ENCODE data around the gene EMD.
A peak's percentile ranks its signal among the peaks of the same experiment; 100 is the strongest.

EMD gene

DNA sequence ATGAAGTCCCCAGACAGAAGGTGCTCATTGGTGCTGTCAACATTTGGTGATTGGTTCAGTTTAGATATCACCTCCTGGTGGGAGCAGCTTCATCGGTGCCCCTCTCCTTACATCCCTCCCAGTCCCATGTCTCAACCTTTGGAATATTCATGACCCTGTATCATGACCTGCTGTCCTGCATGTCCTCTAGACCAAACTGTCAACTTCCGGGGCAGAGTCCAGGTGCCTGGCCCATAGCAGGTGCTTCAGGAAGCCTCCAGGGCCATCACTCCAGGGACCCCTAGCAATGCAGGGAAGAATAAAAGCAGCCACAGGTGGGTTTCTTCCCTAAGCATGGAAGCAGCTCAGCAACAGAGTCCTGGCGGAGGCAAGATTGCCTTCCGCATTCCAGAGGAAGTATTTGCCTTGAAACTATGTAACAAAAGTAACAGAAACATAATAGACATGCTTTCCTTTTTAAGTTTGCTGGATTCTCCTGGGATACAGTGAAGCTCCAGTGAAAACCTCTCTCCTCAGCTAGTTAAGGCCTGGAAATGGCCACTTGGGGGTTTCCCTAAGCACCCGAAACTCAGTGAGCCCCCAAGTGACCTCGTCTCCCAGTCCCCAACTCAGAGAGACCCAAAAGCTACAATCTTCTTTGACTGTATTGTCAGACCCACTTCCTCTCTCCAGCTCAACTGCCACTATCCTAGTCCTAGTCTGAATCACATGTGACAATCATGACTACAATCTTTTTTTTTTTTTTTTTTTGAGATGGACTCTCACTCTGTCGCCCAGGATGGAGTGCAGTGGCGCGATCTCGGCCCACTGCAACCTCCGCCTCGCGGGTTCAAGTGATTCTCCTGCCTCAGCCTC is 48.0 kb downstream of the EMD start:
- DNase-seq, result no peak

DNA sequence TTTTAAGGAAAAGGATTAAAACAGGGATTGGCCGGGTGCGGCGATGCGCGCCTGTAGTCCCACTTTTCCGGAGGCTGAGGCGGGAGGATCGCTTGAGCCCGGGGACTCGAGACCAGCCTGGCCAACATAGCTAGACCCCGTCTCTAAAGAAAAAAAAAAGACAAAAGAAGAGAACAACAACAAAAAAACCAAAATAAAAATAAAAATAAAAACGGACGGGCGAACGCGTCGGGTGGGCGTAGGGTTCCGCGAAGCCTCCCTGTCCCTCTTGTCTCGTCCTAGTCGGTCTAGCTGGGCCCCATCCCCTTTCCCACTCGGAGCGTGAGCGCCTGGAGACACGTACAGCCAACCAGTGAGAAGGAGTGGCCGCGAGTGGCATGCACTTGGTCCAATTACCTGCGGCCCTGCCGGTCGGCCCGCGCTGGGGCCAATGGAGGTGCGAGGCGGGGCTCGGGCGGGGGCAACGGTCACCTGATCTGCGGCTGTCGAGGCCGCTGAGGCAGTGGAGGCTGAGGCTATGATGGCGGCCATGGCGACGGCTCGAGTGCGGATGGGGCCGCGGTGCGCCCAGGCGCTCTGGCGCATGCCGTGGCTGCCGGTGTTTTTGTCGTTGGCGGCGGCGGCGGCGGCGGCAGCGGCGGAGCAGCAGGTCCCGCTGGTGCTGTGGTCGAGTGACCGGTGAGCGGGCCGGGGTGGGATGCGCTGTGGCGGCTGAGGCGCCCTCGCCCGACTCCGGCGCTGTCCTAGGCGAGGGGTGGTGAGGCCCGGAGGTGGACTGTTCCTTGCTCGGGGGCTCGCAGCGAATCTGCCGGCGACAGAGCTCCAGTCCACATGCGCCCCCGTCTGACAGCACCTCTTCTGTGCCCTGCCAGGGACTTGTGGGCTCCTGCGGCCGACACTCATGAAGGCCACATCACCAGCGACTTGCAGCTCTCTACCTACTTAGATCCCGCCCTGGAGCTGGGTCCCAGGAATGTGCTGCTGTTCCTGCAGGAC is 49.4 kb downstream of the EMD start, which contains the start of gene ATP6AP1:
Gene ATP6AP1, plus strand, starts transcription at position 502 of the 996 bp plus-strand sequence. Its CDS starts 16 bp downstream, at position 518.
- DNase-seq, result peak; percentile 89

DNA sequence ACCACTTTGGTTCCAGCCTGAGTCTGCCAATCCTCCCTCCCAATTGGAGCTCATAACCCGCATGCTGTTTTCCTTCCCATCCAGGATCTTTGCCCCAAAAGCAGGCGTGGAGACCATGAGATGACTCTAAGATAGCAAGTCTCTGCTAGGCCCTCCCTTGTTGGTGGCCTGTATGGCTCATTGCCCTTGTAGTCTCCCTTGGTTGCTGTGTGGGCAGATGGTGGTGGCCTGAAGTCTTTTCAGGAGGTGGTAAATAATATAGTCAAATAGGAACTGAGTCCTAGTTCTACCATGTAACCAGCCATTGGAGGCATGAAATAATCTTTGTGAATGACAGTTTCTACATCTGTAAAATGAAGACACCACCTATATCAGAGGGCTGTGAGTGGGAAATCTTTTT is 50.6 kb downstream of the EMD start:
- no peak for DNase-seq

GRCh38 chrX:154430479-154430878 is 51.4 kb downstream of the EMD start:
- DNase-seq, result no peak

DNA sequence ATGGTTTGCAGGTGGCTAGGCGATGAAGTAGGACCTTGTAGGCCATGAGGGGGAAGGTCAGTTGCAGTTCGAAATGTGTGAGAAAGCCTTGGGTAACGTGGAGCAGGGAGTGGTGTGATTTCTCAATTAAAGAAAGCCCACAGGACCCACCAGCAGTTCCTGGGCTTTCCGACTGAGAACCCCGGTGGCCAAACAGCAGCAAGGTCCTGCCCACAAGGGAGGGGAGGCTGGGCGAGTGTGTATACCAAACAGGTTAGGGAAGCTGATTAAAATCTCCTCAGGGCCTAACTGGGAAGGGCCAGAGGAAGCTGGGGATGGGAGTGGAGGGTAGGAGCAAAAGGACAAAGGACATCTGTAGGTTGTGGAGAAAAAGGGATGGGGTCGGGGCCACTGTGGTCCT is 51.8 kb downstream of the EMD start:
- DNase-seq, result no peak
